Cardiac muscle cell (in vitro differentiated cells and primary cell): ENCODE measurements around the gene PMEL. TPM values are rescaled to one million over a fixed set of nuclear protein-coding genes. Genes with fewer than 3 reads are reported as not detected.
A peak's percentile ranks its signal among the peaks of the same experiment; 100 is the strongest.

Source experiments
- DNase-seq, 2 donors: peaks; one replicate each; pipeline versions ENCODE4 v3.0.0 to v3.0.0-alpha.2; 2010 to 2017; ENCODE audit warnings: low read depth in 1 of 2, low spot score in 1 of 2
- H3K27ac ChIP-seq: fragments of 200-600 bp; sonication (generic); 2 replicates; pipeline ENCODE4 v1.5.1; 2016
- H3K27me3 ChIP-seq: fragments of 200-600 bp; sonication (generic); 2 replicates; pipeline ENCODE4 v1.6.0; 2016; ENCODE audit warnings: control low read depth
- H3K36me3 ChIP-seq: fragments of 200-600 bp; sonication (generic); 2 replicates; pipeline ENCODE4 v1.5.1; 2016; ENCODE audit warnings: control low read depth
- H3K4me1 ChIP-seq: fragments of 200-600 bp; sonication (generic); 2 replicates; pipeline ENCODE4 v1.8.1; 2017; ENCODE audit warnings: low read depth, mild to moderate bottlenecking, mixed run types
- H3K4me3 ChIP-seq: fragments of 200-600 bp; sonication (generic); 2 replicates; pipeline ENCODE4 v1.5.1; 2016; ENCODE audit warnings: mild to moderate bottlenecking
- H3K9me3 ChIP-seq: fragments of 200-600 bp; sonication (generic); 2 replicates; pipeline ENCODE4 v1.5.1; 2017; ENCODE audit warnings: low read depth, mild to moderate bottlenecking, control low read depth
- polyA plus RNA-seq: library from polyadenylated mRNA; unstranded; fragments of >200 nt; fragmentation: Nextera tagmentation; extraction: Ambion mirVana; gene quantifications from 2 replicates; pipeline ENCODE4 v1.2.1, GENCODE V29; 2016
- total RNA-seq: library from RNA; depleted of rRNA; stranded (reverse); fragments of >200 nt; gene quantifications from 2 replicates; pipeline ENCODE4 v1.2.3, GENCODE V29; 2016
- TF ChIP-seq, protein P1 (sequence below): IDR thresholded peaks from 2 replicates; pipeline ENCODE4 v1.5.1; 2012; ENCODE audit warnings: low read depth, mild to moderate bottlenecking, low read length

Gene PMEL
- total and polyA plus RNA-seq, 2 experiments from 2014 or later: 11.3 to 15.5 TPM

DNA sequence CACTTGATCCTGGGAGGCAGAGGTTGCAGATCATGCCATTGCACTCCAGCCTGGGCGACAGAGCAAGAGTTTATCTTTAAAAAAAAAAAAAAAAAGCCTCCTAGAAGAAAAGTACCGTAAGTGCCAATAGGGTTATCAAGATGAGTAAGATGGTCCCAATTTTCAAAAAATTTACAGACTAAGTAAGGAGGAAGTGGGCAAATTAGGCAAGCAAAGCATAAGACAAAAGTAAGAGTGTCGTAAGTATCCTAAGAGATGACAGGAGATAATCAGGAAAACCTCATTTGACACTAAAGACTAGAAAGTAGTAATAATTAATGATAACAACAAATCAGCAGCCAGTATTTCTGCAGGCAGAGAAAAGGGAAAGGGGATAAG is 50.4 kb downstream of the PMEL start:
- H3K36me3 ChIP-seq: no peaks in the 10 kb centered on the region
- H3K27me3 ChIP-seq: no peaks in the 10 kb centered on the region
- peaks cover 22% of the 10 kb centered on the region for H3K4me1 ChIP-seq
- no peak overlapping the region for H3K4me3 ChIP-seq
- TF ChIP-seq, protein P1, sequence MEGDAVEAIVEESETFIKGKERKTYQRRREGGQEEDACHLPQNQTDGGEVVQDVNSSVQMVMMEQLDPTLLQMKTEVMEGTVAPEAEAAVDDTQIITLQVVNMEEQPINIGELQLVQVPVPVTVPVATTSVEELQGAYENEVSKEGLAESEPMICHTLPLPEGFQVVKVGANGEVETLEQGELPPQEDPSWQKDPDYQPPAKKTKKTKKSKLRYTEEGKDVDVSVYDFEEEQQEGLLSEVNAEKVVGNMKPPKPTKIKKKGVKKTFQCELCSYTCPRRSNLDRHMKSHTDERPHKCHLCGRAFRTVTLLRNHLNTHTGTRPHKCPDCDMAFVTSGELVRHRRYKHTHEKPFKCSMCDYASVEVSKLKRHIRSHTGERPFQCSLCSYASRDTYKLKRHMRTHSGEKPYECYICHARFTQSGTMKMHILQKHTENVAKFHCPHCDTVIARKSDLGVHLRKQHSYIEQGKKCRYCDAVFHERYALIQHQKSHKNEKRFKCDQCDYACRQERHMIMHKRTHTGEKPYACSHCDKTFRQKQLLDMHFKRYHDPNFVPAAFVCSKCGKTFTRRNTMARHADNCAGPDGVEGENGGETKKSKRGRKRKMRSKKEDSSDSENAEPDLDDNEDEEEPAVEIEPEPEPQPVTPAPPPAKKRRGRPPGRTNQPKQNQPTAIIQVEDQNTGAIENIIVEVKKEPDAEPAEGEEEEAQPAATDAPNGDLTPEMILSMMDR: no peak
- no peak overlapping the region for H3K27ac ChIP-seq
- H3K9me3 ChIP-seq: no peaks in the 10 kb centered on the region
- no peak for DNase-seq

- Histone ChIP-seq H3K27me3 (no peaks in the 10 kb centered on the region), H3K36me3 (no peaks in the 10 kb centered on the region), H3K9me3 (no peaks in the 10 kb centered on the region), H3K4me1 (peaks cover 26% of the 10 kb centered on the region), H3K4me3 (no peak overlapping the region), H3K27ac (peak overlapping the region; percentile 78)
- DNase-seq: no peak
- TF ChIP-seq, protein P1: no peak
Measured at GRCh38 chr12:55912908-55913307, 52.9 kb downstream of the PMEL start.

- TF ChIP-seq, protein P1: no peak
- no peaks in the 10 kb centered on the region for H3K27me3 ChIP-seq
- no peaks in the 10 kb centered on the region for H3K36me3 ChIP-seq
- peak overlapping the region; percentile 57 for H3K27ac ChIP-seq
- no peaks in the 10 kb centered on the region for H3K9me3 ChIP-seq
- no peak overlapping the region for H3K4me3 ChIP-seq
- H3K4me1 ChIP-seq: peaks cover 26% of the 10 kb centered on the region
- DNase-seq: no peak
Measured at GRCh38 chr12:55909513-55909884, 56.3 kb downstream of the PMEL start.

DNA sequence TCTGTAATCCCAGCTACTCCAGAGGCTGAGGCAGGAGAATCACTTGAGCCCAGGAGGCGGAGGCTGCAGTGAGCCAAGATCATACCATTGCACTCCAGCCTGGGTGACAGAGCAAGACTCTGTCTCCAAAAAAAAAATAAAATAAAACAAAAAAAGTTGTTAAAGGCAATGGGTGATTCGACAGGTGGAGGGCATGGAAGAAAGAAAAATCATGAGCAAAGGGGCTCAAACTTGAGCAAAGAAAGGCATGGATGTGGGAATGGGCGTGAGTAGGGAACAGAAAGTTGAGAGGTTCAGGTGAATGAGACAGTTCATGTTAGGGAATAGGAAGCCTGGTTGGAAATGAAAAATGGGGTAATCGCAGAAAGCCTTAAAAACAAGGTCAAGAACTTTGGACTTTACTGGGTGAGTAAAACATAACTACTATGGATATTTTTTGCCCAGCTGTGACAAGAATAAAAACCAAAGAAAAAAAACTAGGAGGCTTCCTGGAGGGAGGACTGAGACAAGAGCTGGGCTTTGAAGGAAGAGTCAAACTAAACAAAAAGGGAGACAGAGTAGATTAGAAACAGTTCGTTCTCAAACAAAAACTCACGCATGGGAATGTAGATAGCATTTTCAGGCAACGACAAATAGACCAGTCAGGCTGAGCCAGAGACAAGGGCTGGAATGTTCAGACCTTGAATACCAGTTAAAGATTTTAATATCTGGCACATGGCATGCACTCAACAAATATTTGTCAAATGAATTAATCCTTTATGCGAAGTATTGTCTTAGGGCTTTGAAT is 56.9 kb downstream of the PMEL start:
- Histone ChIP-seq H3K27me3 (no peaks in the 10 kb centered on the region), H3K27ac (peak overlapping the region; percentile 57), H3K9me3 (no peaks in the 10 kb centered on the region), H3K4me1 (peaks cover 20% of the 10 kb centered on the region), H3K36me3 (no peaks in the 10 kb centered on the region), H3K4me3 (no peak overlapping the region)
- DNase-seq: peak in 1 of 2 donors; percentile 55
- TF ChIP-seq, protein P1: no peak

- DNase-seq: peak in 1 of 2 donors; percentile 17
- Histone ChIP-seq H3K4me3 (no peak overlapping the region), H3K9me3 (no peaks in the 10 kb centered on the region), H3K27me3 (no peaks in the 10 kb centered on the region), H3K36me3 (peaks cover 3% of the 10 kb centered on the region), H3K27ac (no peak overlapping the region), H3K4me1 (peaks cover 5% of the 10 kb centered on the region)
- TF ChIP-seq, protein P1: no peak
Measured at GRCh38 chr12:55906056-55906455, 59.8 kb downstream of the PMEL start.

Other genes with a start within 250 kb of the PMEL start
- gene BLOC1S1, start 250.0 kb downstream of the PMEL start, total RNA-seq: 133 and 194 TPM in 2 replicates
- gene BLOC1S1, start 250.0 kb downstream of the PMEL start, polyA plus RNA-seq: 147 and 159 TPM in 2 replicates
- 10.1 and 11.2 TPM in 2 replicates for gene RDH5, start 245.6 kb downstream of the PMEL start, total RNA-seq
- 6.6 and 12.6 TPM in 2 replicates for gene RDH5, start 245.6 kb downstream of the PMEL start, polyA plus RNA-seq
- 268 and 584 TPM in 2 replicates for gene CD63, start 237.0 kb downstream of the PMEL start, total RNA-seq
- gene CD63, start 237.0 kb downstream of the PMEL start, polyA plus RNA-seq: 694 and 1,103 TPM in 2 replicates
- gene GDF11, start 222.9 kb downstream of the PMEL start, total RNA-seq: 53.1 and 54.2 TPM in 2 replicates
- gene GDF11, start 222.9 kb downstream of the PMEL start, polyA plus RNA-seq: 13.5 and 14.1 TPM in 2 replicates
- 131 and 197 TPM in 2 replicates for gene SARNP, start 148.3 kb downstream of the PMEL start, total RNA-seq
- gene SARNP, start 148.3 kb downstream of the PMEL start, polyA plus RNA-seq: 227 and 236 TPM in 2 replicates
- gene ORMDL2, start 148.0 kb downstream of the PMEL start, total RNA-seq: 9.0 and 9.4 TPM in 2 replicates
- 54.3 and 58.9 TPM in 2 replicates for gene ORMDL2, start 148.0 kb downstream of the PMEL start, polyA plus RNA-seq
- gene DNAJC14, start 136.5 kb downstream of the PMEL start, total RNA-seq: 35.1 and 35.2 TPM in 2 replicates
- 26.2 and 29.5 TPM in 2 replicates for gene DNAJC14, start 136.5 kb downstream of the PMEL start, polyA plus RNA-seq
- 0.39 TPM in 1 of 2 replicates, not detected in the other for gene MMP19, start 123.1 kb downstream of the PMEL start, total RNA-seq
- gene MMP19, start 123.1 kb downstream of the PMEL start, polyA plus RNA-seq: 0.24 and 1.4 TPM in 2 replicates
- gene PYM1, start 38.1 kb downstream of the PMEL start, total RNA-seq: 55.3 and 56.3 TPM in 2 replicates
- 63.2 and 82.9 TPM in 2 replicates for gene PYM1, start 38.1 kb downstream of the PMEL start, polyA plus RNA-seq
- 18.3 and 28.6 TPM in 2 replicates for gene DGKA, start 34.9 kb downstream of the PMEL start, total RNA-seq
- gene DGKA, start 34.9 kb downstream of the PMEL start, polyA plus RNA-seq: 34.4 and 46.6 TPM in 2 replicates
- 31.3 and 31.4 TPM in 2 replicates for gene CDK2, start 788 bp upstream of the PMEL start, total RNA-seq
- 33.9 and 40.8 TPM in 2 replicates for gene CDK2, start 788 bp upstream of the PMEL start, polyA plus RNA-seq
- 87.9 and 104 TPM in 2 replicates for gene RAB5B, start 8.0 kb upstream of the PMEL start, total RNA-seq
- gene RAB5B, start 8.0 kb upstream of the PMEL start, polyA plus RNA-seq: 154 and 157 TPM in 2 replicates
- 38.2 and 52.4 TPM in 2 replicates for gene SUOX, start 31.2 kb upstream of the PMEL start, total RNA-seq
- 45.3 and 59.6 TPM in 2 replicates for gene SUOX, start 31.2 kb upstream of the PMEL start, polyA plus RNA-seq
- gene IKZF4, start 55.0 kb upstream of the PMEL start, total RNA-seq: 9.7 and 11.5 TPM in 2 replicates
- gene IKZF4, start 55.0 kb upstream of the PMEL start, polyA plus RNA-seq: 12.5 and 18.1 TPM in 2 replicates
- gene RPS26, start 75.9 kb upstream of the PMEL start, total RNA-seq: 535 and 1,293 TPM in 2 replicates
- 204 and 252 TPM in 2 replicates for gene RPS26, start 75.9 kb upstream of the PMEL start, polyA plus RNA-seq
- gene ERBB3, start 114.1 kb upstream of the PMEL start, total RNA-seq: 22.0 and 26.6 TPM in 2 replicates
- 10.5 and 21.0 TPM in 2 replicates for gene ERBB3, start 114.1 kb upstream of the PMEL start, polyA plus RNA-seq
- gene PA2G4, start 138.5 kb upstream of the PMEL start, total RNA-seq: 166 and 235 TPM in 2 replicates
- gene PA2G4, start 138.5 kb upstream of the PMEL start, polyA plus RNA-seq: 132 and 189 TPM in 2 replicates
- 1,416 and 2,307 TPM in 2 replicates for gene RPL41, start 150.6 kb upstream of the PMEL start, total RNA-seq
- gene RPL41, start 150.6 kb upstream of the PMEL start, polyA plus RNA-seq: 2,144 and 2,427 TPM in 2 replicates
- 5.4 and 7.5 TPM in 2 replicates for gene ZC3H10, start 152.2 kb upstream of the PMEL start, total RNA-seq
- gene ZC3H10, start 152.2 kb upstream of the PMEL start, polyA plus RNA-seq: 7.2 and 10.6 TPM in 2 replicates
- 103 and 107 TPM in 2 replicates for gene ESYT1, start 162.2 kb upstream of the PMEL start, total RNA-seq
- 52.0 and 70.6 TPM in 2 replicates for gene ESYT1, start 162.2 kb upstream of the PMEL start, polyA plus RNA-seq
- 218 and 293 TPM in 2 replicates for gene MYL6B, start 186.5 kb upstream of the PMEL start, total RNA-seq
- gene MYL6B, start 186.5 kb upstream of the PMEL start, polyA plus RNA-seq: 142 and 203 TPM in 2 replicates
- 2,618 and 4,325 TPM in 2 replicates for gene MYL6, start 192.3 kb upstream of the PMEL start, total RNA-seq
- gene MYL6, start 192.3 kb upstream of the PMEL start, polyA plus RNA-seq: 3,866 and 6,680 TPM in 2 replicates
- gene SMARCC2, start 223.4 kb upstream of the PMEL start, total RNA-seq: 69.7 and 94.2 TPM in 2 replicates
- 79.6 and 104 TPM in 2 replicates for gene SMARCC2, start 223.4 kb upstream of the PMEL start, polyA plus RNA-seq